WTC11 (cell line): ENCODE measurements around the gene CEP20. TPM values are rescaled to one million over a fixed set of nuclear protein-coding genes. Genes with fewer than 3 reads are reported as not detected.

ENCODE experiments used
- ATAC-seq: fragments of 200-7000 bp; cut with Tn5 transposase; 2 replicates; pipeline ENCODE4 v1.10.0; 2021; ENCODE audit warnings: mild to moderate bottlenecking, moderate library complexity
- CTCF ChIA-PET: fragments of 300-600 bp; sonication (Branson Sonifier 250); formaldehyde crosslinking; loops from one replicate; lab custom pipeline; 2021; ENCODE audit warnings: antibody characterized with exemption; lab: Charles Lee
- POLR2A ChIA-PET: fragments of 350-600 bp; sonication (Branson Sonifier 250); formaldehyde crosslinking; loops from one replicate; lab custom pipeline; 2021; ENCODE audit warnings: antibody characterized with exemption; lab: Charles Lee
- DNase-seq: peaks from one replicate; pipeline ENCODE4 v3.0.0; 2021; ENCODE audit warnings: low spot score
- H3K27ac Mint-ChIP-seq: 2 replicates; pipeline ENCODE4 v1.8.0; 2021; ENCODE audit warnings: mixed read lengths
- H3K27me3 Mint-ChIP-seq: 2 replicates; pipeline ENCODE4 v1.8.0; 2021; ENCODE audit warnings: low read depth, mild to moderate bottlenecking, moderate library complexity, mixed read lengths
- H3K36me3 Mint-ChIP-seq: 2 replicates; pipeline ENCODE4 v1.8.0; 2021; ENCODE audit warnings: mixed read lengths
- H3K4me1 Mint-ChIP-seq: 2 replicates; pipeline ENCODE4 v1.8.0; 2022; ENCODE audit warnings: mixed read lengths
- H3K4me3 Mint-ChIP-seq: 2 replicates; pipeline ENCODE4 v1.8.0; 2021; ENCODE audit warnings: mild to moderate bottlenecking, moderate library complexity, mixed read lengths
- H3K9me3 Mint-ChIP-seq: 2 replicates; pipeline ENCODE4 v1.8.0; 2021; ENCODE audit warnings: mixed read lengths
- ATF6 ChIP-seq: sonication (generic); formaldehyde crosslinking; IDR thresholded peaks from 2 replicates; pipeline ENCODE4 v1.8.1; 2023; ENCODE audit warnings: mild to moderate bottlenecking, missing genetic modification reagents
- CBFB ChIP-seq: sonication (generic); formaldehyde crosslinking; IDR thresholded peaks from 2 replicates; pipeline ENCODE4 v1.8.1; 2022; ENCODE audit warnings: mild to moderate bottlenecking, low read depth, missing genetic modification reagents
- FOXP1 ChIP-seq: sonication (generic); formaldehyde crosslinking; IDR thresholded peaks from 2 replicates; pipeline ENCODE4 v1.8.0; 2022; ENCODE audit warnings: missing genetic modification reagents, mild to moderate bottlenecking, moderate library complexity, borderline replicate concordance
- GRHL2 ChIP-seq: fragments of 250-450 bp; sonication (Bioruptor Pico); IDR thresholded peaks from 2 replicates; pipeline ENCODE4 v1.8.0; 2022; ENCODE audit warnings: mild to moderate bottlenecking, moderate library complexity; ENCODE audit not compliant: insufficient replicate concordance, severe bottlenecking
- MLX ChIP-seq: sonication (generic); formaldehyde crosslinking; IDR thresholded peaks from 2 replicates; pipeline ENCODE4 v1.8.1; 2023; ENCODE audit warnings: mild to moderate bottlenecking, missing genetic modification reagents, moderate library complexity
- MYBL2 ChIP-seq: sonication (generic); formaldehyde crosslinking; IDR thresholded peaks from 2 replicates; pipeline ENCODE4 v1.8.1; 2023; ENCODE audit warnings: mild to moderate bottlenecking, moderate library complexity, missing genetic modification reagents
- NFE2L1 ChIP-seq: sonication (generic); formaldehyde crosslinking; IDR thresholded peaks from 2 replicates; pipeline ENCODE4 v1.8.1; 2023; ENCODE audit warnings: missing genetic modification reagents
- NR1H2 ChIP-seq: sonication (generic); formaldehyde crosslinking; IDR thresholded peaks from 2 replicates; pipeline ENCODE4 v1.9.0; 2021; ENCODE audit warnings: mild to moderate bottlenecking, moderate library complexity, missing genetic modification reagents
- OVOL2 ChIP-seq: fragments of 250-450 bp; sonication (Bioruptor Pico); IDR thresholded peaks from 2 replicates; pipeline ENCODE4 v1.9.0; 2021; ENCODE audit warnings: mild to moderate bottlenecking, borderline replicate concordance
- SP1 ChIP-seq: sonication (generic); formaldehyde crosslinking; conservative IDR thresholded peaks from 2 replicates; pipeline ENCODE4 v1.8.1; 2022; ENCODE audit warnings: missing genetic modification reagents
- TEAD1 ChIP-seq: sonication (generic); formaldehyde crosslinking; IDR thresholded peaks from 2 replicates; pipeline ENCODE4 v1.8.0; 2022; ENCODE audit warnings: mild to moderate bottlenecking, missing genetic modification reagents
- ZBTB21 ChIP-seq: sonication (generic); formaldehyde crosslinking; IDR thresholded peaks from 2 replicates; pipeline ENCODE4 v1.8.1; 2023; ENCODE audit warnings: mild to moderate bottlenecking, missing genetic modification reagents, borderline replicate concordance
- ZNF138 ChIP-seq: sonication (generic); formaldehyde crosslinking; conservative IDR thresholded peaks from 2 replicates; pipeline ENCODE4 v1.8.1; 2022; ENCODE audit warnings: mild to moderate bottlenecking, moderate library complexity, missing genetic modification reagents
- ZNF219 ChIP-seq: sonication (generic); formaldehyde crosslinking; IDR thresholded peaks from 2 replicates; pipeline ENCODE4 v1.8.0; 2023; ENCODE audit warnings: missing genetic modification reagents, mild to moderate bottlenecking, borderline replicate concordance
- ZNF263 ChIP-seq: sonication (generic); formaldehyde crosslinking; IDR thresholded peaks from 2 replicates; pipeline ENCODE4 v1.8.1; 2022; ENCODE audit warnings: low read depth, mild to moderate bottlenecking, moderate library complexity, missing genetic modification reagents
- ZNF423 ChIP-seq: fragments of 250-450 bp; sonication (Bioruptor Pico); IDR thresholded peaks from 2 replicates; pipeline ENCODE4 v2.1.2; 2022; ENCODE audit warnings: mild to moderate bottlenecking, moderate library complexity
- total RNA-seq: library from RNA; stranded (reverse); gene quantifications from 3 replicates; pipeline ENCODE4 v1.2.3, GENCODE V29; 2021
- TF ChIP-seq, protein P1 (sequence below): sonication (generic); formaldehyde crosslinking; IDR thresholded peaks from 2 replicates; pipeline ENCODE4 v1.8.0; 2022; ENCODE audit warnings: missing genetic modification reagents
- TF ChIP-seq, protein P2 (sequence below): sonication (generic); formaldehyde crosslinking; IDR thresholded peaks from 2 replicates; pipeline ENCODE4 v1.8.1; 2022; ENCODE audit warnings: missing genetic modification reagents, borderline replicate concordance
- TF ChIP-seq, protein P3 (sequence below): sonication (generic); formaldehyde crosslinking; IDR thresholded peaks from 2 replicates; pipeline ENCODE4 v1.8.1; 2022; ENCODE audit warnings: mild to moderate bottlenecking, missing genetic modification reagents, moderate library complexity, borderline replicate concordance
- TF ChIP-seq, protein P4 (sequence below): sonication (generic); formaldehyde crosslinking; IDR thresholded peaks from 2 replicates; pipeline ENCODE4 v1.8.1; 2022; ENCODE audit warnings: low read depth, missing genetic modification reagents, borderline replicate concordance
- TF ChIP-seq, protein P5 (sequence below): fragments of 250-450 bp; sonication (Bioruptor Pico); IDR thresholded peaks from 2 replicates; pipeline ENCODE4 v1.9.0; 2021; ENCODE audit warnings: mild to moderate bottlenecking
- TF ChIP-seq, protein P6 (sequence below): sonication (generic); formaldehyde crosslinking; IDR thresholded peaks from 2 replicates; pipeline ENCODE4 v1.8.1; 2023; ENCODE audit warnings: mild to moderate bottlenecking, missing genetic modification reagents

CEP20 gene
- total RNA-seq, 1 experiment from 2014 or later, result 39.1 TPM

- Mint-ChIP-seq H3K36me3 (no peaks in the 10 kb centered on the region), H3K27me3 (peaks cover 55% of the 10 kb centered on the region), H3K4me1 (peaks cover 5% of the 10 kb centered on the region), H3K9me3 (no peaks in the 10 kb centered on the region), H3K27ac (no peak overlapping the region), H3K4me3 (no peak overlapping the region)
- ChIA-PET POLR2A (no interaction called here), CTCF (no interaction called here)
- no peak for ATAC-seq
- TF ChIP-seq NR1H2 (CRISPR knock-in tag) (no peak), FOXP1 (CRISPR knock-in tag) (no peak), OVOL2 (CRISPR knock-in tag) (no peak), ZNF219 (CRISPR knock-in tag) (no peak), MYBL2 (CRISPR knock-in tag) (no peak), ZNF423 (CRISPR knock-in tag) (no peak), ATF6 (CRISPR knock-in tag) (no peak), ZBTB21 (CRISPR knock-in tag) (no peak), ZNF263 (CRISPR knock-in tag) (no peak)
- TF ChIP-seq, protein P1, sequence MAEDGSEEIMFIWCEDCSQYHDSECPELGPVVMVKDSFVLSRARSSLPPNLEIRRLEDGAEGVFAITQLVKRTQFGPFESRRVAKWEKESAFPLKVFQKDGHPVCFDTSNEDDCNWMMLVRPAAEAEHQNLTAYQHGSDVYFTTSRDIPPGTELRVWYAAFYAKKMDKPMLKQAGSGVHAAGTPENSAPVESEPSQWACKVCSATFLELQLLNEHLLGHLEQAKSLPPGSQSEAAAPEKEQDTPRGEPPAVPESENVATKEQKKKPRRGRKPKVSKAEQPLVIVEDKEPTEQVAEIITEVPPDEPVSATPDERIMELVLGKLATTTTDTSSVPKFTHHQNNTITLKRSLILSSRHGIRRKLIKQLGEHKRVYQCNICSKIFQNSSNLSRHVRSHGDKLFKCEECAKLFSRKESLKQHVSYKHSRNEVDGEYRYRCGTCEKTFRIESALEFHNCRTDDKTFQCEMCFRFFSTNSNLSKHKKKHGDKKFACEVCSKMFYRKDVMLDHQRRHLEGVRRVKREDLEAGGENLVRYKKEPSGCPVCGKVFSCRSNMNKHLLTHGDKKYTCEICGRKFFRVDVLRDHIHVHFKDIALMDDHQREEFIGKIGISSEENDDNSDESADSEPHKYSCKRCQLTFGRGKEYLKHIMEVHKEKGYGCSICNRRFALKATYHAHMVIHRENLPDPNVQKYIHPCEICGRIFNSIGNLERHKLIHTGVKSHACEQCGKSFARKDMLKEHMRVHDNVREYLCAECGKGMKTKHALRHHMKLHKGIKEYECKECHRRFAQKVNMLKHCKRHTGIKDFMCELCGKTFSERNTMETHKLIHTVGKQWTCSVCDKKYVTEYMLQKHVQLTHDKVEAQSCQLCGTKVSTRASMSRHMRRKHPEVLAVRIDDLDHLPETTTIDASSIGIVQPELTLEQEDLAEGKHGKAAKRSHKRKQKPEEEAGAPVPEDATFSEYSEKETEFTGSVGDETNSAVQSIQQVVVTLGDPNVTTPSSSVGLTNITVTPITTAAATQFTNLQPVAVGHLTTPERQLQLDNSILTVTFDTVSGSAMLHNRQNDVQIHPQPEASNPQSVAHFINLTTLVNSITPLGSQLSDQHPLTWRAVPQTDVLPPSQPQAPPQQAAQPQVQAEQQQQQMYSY (CRISPR knock-in tag), result no peak
- TF ChIP-seq, protein P2, sequence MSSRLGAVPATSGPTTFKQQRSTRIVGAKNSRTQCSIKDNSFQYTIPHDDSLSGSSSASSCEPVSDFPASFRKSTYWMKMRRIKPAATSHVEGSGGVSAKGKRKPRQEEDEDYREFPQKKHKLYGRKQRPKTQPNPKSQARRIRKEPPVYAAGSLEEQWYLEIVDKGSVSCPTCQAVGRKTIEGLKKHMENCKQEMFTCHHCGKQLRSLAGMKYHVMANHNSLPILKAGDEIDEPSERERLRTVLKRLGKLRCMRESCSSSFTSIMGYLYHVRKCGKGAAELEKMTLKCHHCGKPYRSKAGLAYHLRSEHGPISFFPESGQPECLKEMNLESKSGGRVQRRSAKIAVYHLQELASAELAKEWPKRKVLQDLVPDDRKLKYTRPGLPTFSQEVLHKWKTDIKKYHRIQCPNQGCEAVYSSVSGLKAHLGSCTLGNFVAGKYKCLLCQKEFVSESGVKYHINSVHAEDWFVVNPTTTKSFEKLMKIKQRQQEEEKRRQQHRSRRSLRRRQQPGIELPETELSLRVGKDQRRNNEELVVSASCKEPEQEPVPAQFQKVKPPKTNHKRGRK (CRISPR knock-in tag), result no peak
- no peak for DNase-seq
Measured at GRCh38 chr16:15854906-15855703, 33.3 kb downstream of the CEP20 start.

GRCh38 chr16:15854061-15854460 is 34.3 kb downstream of the CEP20 start:
- H3K27me3 Mint-ChIP-seq, result peaks cover 50% of the 10 kb centered on the region
- DNase-seq (no peak), ATAC-seq (no peak)
- H3K9me3 Mint-ChIP-seq, result no peaks in the 10 kb centered on the region
- no peak overlapping the region for H3K27ac Mint-ChIP-seq
- no peak overlapping the region for H3K4me3 Mint-ChIP-seq
- H3K36me3 Mint-ChIP-seq, result no peaks in the 10 kb centered on the region
- peaks cover 5% of the 10 kb centered on the region for H3K4me1 Mint-ChIP-seq
- ChIA-PET POLR2A (no interaction called here), CTCF (interaction anchor here (1.0 kb wide), 1 partner anchor 32 kb away, joined by 4 read pairs; no protein-coding TSS in a partner anchor)
- no peak for TF ChIP-seq ZNF138 (CRISPR knock-in tag)
- TF ChIP-seq, protein P3, sequence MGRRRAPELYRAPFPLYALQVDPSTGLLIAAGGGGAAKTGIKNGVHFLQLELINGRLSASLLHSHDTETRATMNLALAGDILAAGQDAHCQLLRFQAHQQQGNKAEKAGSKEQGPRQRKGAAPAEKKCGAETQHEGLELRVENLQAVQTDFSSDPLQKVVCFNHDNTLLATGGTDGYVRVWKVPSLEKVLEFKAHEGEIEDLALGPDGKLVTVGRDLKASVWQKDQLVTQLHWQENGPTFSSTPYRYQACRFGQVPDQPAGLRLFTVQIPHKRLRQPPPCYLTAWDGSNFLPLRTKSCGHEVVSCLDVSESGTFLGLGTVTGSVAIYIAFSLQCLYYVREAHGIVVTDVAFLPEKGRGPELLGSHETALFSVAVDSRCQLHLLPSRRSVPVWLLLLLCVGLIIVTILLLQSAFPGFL, result no peak
- TF ChIP-seq NFE2L1, result no peak
- TF ChIP-seq, protein P4, sequence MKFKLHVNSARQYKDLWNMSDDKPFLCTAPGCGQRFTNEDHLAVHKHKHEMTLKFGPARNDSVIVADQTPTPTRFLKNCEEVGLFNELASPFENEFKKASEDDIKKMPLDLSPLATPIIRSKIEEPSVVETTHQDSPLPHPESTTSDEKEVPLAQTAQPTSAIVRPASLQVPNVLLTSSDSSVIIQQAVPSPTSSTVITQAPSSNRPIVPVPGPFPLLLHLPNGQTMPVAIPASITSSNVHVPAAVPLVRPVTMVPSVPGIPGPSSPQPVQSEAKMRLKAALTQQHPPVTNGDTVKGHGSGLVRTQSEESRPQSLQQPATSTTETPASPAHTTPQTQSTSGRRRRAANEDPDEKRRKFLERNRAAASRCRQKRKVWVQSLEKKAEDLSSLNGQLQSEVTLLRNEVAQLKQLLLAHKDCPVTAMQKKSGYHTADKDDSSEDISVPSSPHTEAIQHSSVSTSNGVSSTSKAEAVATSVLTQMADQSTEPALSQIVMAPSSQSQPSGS, result no peak
- TF ChIP-seq, protein P5, sequence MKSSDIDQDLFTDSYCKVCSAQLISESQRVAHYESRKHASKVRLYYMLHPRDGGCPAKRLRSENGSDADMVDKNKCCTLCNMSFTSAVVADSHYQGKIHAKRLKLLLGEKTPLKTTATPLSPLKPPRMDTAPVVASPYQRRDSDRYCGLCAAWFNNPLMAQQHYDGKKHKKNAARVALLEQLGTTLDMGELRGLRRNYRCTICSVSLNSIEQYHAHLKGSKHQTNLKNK (CRISPR knock-in tag), result no peak
- TF ChIP-seq GRHL2, result no peak
- TF ChIP-seq TEAD1 (CRISPR knock-in tag), result no peak
- TF ChIP-seq MLX (CRISPR knock-in tag), result no peak
- TF ChIP-seq, protein P6, sequence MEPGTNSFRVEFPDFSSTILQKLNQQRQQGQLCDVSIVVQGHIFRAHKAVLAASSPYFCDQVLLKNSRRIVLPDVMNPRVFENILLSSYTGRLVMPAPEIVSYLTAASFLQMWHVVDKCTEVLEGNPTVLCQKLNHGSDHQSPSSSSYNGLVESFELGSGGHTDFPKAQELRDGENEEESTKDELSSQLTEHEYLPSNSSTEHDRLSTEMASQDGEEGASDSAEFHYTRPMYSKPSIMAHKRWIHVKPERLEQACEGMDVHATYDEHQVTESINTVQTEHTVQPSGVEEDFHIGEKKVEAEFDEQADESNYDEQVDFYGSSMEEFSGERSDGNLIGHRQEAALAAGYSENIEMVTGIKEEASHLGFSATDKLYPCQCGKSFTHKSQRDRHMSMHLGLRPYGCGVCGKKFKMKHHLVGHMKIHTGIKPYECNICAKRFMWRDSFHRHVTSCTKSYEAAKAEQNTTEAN (CRISPR knock-in tag), result no peak
- TF ChIP-seq ZNF423 (CRISPR knock-in tag), result no peak
- no peak for TF ChIP-seq CBFB (CRISPR knock-in tag)
- no peak for TF ChIP-seq SP1 (CRISPR knock-in tag)
